GM18861 (cell line): Measurements from ENCODE around the gene MYO1F.

Experiments used
- ATAC-seq: cut with Tn5 transposase; IDR thresholded peaks from one replicate; pipeline ENCODE4 v1.9.1; 2021; ENCODE audit not compliant: unreplicated experiment

The MYO1F gene

DNA sequence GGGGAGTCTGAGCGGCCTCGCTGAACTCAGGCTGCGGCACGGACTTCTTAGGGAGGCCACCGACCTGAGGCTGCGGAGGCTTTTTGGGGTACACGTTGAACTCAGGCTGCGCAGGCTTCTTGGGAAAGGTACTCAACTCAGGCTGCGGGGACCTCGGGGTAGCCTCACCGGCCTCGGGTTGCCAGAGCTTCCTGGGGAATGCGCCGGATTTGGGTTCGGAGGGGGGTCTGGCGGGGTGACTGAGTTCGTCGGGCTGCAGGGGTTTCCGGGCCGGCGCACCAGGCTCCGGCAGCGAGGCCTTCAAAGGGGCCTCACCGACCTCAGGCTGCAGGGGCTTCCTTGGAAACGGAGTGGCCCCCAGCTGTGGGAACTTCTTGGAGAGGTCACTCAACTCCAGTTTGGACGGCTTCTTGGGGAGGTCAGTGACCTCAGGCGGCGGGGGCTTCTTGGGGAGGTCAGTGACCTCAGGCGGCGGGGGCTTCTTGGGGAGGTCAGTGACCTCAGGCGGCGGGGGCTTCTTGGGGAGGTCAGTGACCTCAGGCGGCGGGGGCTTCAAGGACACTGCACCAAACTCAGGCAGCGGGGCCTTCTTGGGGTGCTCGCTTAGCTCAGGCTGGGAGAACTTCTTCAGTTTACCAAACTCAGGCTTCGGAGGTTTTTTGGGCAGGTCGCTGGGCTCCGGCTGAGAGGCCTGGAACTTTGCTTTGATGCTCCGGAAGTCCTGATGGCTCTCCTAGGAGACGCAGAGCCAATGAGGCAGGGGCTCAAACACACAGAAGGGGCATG is 78.0 kb downstream of the MYO1F start:
- no peak for ATAC-seq

DNA sequence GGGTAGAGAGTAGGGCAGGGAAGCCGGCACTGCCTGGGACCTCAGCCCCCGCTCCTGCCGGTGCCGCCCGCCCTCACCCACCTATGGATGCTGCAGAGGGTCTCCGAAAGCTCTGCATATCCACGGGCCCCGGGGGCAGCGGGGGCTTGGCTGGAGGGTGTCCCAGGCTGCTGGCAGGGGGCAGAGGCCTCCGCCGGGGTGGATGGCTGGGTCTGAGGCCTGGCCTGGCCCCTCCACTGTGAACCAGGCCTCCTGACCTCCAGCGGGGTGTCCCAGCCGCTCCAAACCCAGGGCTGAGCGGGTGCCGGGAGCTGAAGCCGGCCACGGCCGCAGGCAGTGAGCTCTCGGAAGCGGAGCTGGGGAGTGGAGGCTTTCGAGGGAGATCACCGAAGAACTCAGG is 78.9 kb downstream of the MYO1F start:
- ATAC-seq, result no peak

DNA sequence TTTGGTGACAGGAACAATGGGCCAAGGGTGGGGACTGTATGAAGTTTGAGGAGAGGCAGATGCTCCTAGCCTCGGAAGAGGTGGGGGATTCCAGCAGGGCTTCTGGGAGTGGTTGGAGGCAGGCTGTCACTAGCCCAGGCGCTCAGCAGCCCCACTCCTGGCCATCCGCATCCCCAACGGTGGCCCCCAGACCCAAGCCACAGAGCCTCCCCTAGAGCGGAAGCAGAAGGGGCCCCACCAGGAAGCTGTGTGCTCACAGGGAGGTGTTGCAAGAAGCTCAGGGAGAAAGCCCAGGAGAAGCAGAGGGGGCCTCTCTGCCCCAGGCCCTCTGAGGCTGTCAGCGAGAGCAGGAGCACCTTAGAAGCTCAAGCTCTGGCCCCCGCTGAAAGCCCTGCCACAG is 83.1 kb downstream of the MYO1F start:
- no peak for ATAC-seq

DNA sequence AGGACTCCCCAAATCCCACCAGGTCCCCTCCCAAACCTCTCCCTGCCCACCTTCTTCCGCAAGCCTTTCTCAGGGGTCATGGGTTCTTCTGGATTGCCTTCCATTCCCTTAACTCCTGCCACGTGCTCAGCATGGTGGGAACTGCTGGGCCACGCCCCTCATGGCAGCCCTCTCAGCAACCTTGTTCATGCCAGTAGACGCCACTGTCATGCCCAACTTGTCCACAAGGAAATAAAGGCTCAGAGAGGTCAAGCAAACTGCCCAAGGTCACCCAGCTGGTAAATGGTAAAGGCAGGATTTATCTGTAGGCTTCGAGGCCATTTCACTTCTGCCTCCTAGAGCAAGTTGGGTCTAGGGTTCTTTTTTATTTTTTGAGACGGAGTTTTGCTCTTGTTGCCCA is 85.7 kb downstream of the MYO1F start:
- no peak for ATAC-seq

DNA sequence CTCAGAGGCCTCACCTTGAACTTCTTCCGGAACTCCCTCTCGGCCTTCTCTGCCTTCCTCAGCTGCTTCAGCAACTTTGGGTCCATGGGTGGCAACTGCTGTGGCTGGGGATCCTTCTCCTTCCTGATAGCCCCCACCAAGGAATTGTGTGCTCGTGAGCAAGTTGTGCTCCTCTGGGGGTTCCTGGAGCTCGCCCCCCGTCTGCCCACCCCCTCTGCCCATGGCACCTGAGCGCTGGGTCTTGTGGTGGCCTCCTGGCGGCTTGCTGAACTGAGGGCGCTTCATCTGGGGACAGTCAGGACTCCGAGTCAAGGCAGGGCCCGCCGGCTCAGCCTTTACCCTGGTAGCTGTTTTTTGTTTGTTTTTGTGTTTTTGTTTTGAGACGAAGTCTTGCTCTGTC is 86.4 kb downstream of the MYO1F start:
- ATAC-seq, result no peak

DNA sequence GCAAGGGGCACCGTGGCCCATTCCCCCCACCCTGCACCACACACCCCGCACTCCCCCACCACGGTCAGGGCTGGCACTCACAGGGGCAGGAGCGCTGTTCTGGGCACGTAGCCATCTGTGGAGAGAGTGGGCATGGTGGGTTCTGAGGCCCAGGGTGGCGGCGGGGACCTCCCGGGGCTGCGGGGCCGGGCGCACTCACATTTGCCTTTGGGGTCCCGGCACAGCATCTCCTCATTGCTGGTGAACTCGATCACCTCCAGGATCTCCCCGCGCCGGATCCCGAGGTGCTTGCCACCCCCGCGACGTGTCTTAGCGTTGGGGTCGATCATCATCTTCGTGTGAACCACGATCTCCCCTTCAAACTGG is 86.9 kb downstream of the MYO1F start:
- no peak for ATAC-seq

DNA sequence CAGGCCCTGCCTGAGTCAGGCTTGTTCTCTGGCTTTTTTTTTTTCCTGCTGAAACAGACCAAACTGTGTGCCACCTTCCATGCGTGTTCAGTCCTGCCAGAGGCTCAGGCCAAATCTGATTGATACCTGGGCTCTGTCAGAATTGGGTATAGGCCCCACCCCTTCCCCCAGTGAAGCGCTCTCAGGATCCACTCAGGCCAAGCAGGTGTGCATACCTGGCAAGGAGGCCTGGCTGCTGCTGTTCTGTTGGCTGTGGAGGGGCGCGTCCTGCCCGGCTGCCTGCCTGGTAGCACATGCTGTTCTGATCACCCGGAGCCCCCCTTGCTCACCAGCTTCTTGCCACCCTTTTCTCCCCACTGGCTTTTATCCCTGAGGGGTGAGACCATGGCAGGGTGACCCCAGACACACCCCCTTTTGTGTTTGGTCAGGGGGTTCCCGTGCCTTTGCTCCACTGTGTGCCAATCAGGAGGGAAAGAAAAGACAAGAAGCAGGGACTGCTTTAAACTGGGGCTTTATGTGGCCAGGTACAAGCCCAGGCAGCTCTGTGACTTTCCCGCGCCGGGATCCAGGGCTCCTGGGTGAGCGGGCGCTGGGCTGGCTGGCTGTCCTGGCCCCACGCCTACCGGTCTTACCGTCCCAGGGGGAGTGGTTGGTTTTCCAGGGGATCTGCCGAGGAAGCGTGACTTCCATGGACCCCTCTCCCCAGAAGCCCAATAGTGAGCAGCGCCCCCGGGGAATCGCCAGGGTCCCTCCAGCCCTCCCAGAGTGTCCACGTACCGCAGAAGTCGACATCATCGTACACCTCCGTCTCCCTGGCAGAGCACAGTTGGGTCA is 87.5 kb downstream of the MYO1F start:
- ATAC-seq, result no peak

DNA sequence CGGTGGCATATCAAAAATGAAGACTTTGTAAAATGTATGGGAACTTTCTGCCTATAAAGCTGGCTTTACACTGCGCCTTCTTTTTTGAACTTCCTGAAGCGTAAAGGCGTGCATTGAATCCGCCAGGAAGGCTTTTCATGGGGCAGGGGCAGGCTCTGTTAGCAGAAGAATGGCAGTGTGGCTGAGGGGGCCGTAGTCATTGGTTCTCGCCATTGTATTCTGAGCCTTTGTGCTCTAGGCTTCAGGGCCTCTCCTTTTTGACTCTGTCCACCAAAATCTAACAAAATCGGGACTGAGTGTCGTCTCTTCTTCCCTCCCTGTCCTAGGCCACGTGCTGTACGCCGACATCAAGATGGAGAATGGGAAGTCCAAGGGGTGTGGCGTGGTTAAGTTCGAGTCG is 88.9 kb downstream of the MYO1F start:
- ATAC-seq, result no peak

DNA sequence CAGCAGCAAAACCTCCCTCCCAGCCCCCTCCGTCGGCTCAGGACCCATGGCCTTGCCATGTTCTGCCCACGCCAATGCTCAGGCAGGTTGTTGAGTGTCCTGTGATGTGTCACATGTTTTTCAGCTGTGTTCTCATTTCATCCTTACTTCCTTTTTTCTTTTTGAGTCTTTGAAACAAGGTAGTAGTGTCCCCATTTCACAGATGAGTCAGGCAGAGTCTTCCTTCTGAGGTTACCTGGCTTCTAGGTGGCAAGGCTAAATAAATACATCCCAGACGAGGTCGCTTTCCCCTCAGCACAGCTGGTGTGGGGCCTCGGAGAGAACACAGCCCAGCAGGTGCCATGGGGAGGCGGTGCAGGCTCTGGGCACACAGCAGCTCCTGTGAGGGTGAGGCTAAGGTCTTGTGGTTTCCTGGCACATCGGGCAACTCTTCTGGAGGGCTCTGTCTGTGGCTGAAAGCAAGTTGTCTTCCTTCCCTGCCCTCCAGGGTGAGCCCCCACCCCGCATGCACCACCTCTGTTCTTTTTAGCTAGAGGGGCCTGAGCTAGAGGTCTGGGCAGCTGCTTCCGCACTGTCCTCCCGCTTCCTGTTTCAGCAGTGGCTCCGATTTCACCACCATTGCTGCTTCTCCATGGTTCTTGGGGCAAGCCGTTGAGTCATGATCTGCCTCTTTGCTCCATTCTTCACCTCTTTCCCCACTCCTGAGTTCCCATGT is 89.9 kb downstream of the MYO1F start:
- ATAC-seq, result peak; percentile 73

DNA sequence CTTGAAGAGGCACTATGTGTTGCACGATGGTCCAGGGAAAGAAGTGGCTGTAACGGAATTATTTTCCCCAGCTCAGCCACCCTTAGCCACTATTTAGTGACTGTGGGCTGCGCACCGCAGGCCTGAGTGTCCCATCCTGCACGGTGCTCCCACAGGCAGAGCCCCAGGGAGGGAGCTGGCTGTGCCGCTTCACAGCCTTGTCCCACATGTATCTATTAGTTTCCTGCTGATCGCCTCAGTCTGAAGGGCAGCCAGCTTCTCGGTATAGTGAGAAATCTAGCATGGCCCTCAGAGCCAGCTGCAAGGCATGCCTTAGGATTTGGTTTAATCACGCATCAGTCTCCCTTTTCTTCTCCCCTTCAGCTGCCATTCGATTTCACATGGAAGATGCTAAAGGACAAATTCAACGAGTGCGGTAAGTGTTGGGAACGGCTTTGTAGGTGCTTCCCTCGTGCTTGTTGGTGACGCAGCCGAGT is 90.5 kb downstream of the MYO1F start:
- peak; percentile 3 for ATAC-seq

DNA sequence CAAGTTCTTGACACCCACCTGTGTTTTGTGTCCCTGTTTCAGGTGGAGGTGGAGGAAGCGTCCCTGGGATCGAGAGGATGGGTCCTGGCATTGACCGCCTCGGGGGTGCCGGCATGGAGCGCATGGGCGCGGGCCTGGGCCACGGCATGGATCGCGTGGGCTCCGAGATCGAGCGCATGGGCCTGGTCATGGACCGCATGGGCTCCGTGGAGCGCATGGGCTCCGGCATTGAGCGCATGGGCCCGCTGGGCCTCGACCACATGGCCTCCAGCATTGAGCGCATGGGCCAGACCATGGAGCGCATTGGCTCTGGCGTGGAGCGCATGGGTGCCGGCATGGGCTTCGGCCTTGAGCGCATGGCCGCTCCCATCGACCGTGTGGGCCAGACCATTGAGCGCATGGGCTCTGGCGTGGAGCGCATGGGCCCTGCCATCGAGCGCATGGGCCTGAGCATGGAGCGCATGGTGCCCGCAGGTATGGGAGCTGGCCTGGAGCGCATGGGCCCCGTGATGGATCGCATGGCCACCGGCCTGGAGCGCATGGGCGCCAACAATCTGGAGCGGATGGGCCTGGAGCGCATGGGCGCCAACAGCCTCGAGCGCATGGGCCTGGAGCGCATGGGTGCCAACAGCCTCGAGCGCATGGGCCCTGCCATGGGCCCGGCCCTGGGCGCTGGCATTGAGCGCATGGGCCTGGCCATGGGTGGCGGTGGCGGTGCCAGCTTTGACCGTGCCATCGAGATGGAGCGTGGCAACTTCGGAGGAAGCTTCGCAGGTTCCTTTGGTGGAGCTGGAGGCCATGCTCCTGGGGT is 91.5 kb downstream of the MYO1F start:
- ATAC-seq, result no peak

DNA sequence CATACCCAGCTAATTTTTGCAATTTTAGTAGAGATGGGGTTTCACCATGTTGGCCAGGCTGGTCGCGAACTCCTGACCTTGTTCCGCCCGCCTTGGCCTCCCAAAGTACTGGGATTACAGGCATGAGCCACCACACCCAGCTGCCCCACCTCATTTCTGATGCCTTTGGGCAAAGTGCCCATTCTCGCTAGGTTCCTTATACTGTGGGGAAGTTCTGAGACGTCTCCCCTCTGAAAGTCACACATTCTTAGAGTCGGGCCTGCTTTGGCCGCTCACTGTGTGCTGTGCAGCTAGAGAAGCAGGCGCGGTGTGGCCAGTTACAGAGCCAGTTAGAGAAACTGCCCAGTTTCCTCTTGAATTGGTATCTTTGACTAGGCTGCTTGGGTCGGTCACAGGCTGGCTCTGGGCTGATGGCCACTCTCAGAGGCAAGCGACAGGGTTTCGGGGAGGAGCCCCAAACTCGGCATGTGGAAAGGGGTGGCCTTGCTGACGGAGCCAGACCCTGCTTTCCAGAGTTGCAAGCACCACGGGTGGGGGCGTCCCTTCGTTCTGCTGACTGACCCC is 92.8 kb downstream of the MYO1F start:
- no peak for ATAC-seq

DNA sequence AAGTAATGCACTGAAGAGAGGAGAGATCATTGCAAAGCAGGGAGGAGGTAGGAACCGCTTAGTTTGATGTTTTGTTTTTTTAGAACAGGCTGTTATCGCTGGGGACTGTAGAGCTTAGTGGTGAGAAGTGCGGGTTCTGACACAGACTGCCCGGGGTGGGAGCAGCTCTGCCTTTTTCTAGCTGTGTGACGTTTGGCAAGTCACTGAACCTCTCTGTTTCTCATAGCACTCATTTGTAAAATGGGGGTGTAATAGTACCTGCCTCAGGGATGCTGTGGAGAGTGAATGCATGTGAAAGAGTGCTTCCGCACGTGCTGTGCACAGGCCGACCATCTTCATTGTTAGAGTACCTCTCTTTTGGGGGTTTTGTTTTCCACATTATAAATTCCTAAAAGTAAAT is 94.1 kb downstream of the MYO1F start:
- ATAC-seq, result no peak

DNA sequence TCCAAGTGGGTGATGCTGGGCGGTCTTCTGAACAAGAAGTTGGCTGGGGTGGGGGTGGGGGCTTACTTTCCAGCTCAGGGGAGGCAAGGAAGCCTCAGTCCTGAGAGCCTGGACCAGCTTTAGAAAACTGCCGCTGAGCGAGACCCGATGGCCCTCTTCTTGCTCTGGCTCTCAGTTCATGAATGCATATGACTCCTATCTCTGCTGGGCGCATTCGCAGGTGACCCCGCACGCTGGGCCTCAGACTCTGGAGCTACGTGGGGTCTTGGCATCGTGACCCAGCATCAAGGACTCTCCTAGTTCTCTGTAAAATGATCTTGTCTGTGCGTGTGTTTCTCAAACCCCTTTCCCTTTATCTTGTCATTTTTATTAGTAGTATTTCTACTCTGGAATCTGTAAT is 94.5 kb downstream of the MYO1F start:
- no peak for ATAC-seq

DNA sequence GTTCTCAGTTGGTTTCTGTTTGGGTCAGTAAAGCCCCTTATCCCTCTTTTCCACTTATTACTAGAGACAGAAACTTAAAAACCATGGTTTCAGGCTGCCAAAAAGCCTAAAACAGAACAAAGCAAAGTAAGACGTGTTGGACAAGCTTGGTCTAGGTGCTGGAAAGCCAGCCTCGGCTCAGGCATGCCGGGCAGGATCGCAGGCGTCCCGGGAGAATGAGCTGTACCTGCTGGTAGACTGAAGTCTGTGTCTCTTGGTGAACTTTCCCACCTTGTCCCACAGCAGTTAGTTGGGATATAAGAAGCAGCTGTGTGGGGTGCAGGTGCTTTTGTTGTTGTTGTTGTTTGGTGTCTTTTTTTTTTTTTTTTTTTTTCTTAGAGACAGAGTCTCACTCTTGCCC is 95.6 kb downstream of the MYO1F start:
- no peak for ATAC-seq

DNA sequence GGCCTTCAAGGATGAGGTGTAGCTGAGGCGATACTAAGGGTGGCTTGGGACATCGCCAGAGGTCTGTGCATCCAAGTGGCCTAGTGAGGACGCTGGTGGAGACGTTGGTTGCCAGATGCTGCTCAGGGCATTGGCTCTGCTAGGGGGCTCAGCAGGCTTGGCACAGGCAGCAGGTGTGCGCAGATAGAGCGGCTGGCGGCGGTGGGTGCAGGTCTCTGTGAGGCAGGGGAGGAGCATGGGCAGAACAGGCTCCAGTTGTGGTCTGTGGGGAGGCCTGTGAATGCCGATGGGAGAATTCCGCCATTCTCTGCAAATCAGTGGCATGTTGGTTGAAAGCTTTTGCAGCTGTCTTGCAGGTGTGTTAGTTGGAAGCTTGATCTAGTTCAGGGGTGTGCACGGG is 96.0 kb downstream of the MYO1F start:
- ATAC-seq, result no peak

DNA sequence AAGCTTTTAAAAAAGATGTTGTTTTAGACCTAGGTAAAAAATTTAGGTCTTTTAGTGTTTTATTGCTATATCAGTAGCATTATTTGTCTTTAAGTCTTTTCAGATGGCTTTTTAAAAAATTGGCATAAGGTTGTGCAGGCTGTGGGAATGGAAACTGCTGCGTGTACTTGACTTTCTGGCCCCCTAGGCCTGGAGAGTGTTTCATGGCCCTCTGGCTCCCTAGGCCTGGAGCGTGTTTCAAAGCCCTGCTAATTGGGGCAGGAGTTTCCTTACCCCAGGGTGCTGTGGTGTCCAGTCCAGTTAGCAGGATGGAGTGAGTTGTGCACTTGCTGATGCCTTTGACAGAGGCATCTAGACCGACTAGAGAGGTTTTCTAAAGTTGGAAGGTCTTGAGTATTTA is 98.6 kb downstream of the MYO1F start:
- ATAC-seq, result no peak

DNA sequence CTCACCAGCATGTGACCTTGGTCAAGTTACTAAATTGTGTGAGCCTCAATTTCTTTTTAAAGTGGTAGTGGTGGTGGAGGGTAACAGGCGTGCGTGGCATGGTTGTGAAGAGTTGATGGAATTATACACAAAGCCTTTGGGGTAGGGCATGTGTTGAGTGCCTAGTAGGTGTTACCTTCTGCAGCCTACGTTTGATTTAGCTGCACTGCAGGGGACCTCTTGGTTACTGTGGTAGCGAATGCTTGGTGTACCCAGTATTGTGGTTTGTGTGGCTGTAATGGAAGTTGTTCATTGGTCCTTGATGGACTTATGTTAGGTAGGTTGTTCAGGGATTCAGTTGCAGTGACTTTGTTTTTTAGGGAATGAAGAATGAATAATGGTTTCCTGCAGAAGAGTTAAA is 99.4 kb downstream of the MYO1F start:
- ATAC-seq, result no peak

DNA sequence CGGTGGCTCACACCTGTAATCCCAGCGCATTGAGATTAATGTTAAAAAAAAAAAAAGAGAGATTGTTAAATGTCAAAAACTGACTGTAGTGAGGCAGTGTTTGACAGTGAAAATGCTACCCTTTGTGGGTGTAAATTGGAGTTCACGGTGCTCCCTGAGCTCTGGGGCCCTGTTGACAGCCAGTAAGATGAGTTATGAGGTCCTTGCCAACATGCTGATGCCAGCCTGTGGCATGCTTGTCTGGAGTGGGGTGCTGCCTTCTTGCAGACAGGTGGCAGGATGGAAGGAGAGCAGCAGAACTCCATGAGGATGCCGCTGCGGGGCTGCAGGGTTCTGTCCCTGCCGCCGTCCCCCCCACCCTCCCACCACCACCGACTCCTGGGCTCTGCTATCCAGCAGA is 100.7 kb downstream of the MYO1F start:
- ATAC-seq, result no peak

DNA sequence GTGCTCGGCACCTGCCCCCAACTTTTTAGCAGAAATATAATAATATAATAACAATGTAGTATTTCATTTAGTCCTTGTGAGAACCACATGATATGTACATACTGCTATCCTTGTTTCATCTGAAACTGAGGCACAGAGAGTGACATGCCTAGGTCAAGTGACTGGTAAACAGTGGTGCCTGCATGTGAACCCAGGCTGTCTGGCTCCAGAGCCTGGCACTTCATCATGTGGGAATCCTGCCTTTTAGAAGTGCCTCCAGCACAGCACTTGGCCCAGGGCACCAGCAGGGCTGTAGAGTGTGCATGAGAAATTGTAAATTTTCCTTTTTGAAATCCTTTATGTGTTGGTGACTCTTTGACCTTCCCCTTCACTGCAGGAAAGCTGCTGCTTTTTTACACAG is 102.2 kb downstream of the MYO1F start:
- no peak for ATAC-seq
